ENCODE measurements around the gene PCSK4. TPM values are rescaled to one million over a fixed set of nuclear protein-coding genes. Genes with fewer than 3 reads are reported as not detected.

PCSK4 gene
- polyA plus RNA-seq, 2 of the 4 experiments (the other 2 are of a cell fraction) = 0.76 to 2.1 TPM

- TF ChIP-seq REST (IDR thresholded peaks at IDR 0.05) = no peak
- no peak for TF ChIP-seq SMC3 (IDR thresholded peaks at IDR 0.05)
- TF ChIP-seq CHD2 (IDR thresholded peaks at IDR 0.05; ENCODE audit: low read length, partially characterized antibody) = no peak
- no peak for TF ChIP-seq KDM1A (IDR thresholded peaks at IDR 0.05; ENCODE audit: low read depth)
- no peak for TF ChIP-seq HDAC2 (IDR thresholded peaks at IDR 0.05)
- TF ChIP-seq, protein P1, sequence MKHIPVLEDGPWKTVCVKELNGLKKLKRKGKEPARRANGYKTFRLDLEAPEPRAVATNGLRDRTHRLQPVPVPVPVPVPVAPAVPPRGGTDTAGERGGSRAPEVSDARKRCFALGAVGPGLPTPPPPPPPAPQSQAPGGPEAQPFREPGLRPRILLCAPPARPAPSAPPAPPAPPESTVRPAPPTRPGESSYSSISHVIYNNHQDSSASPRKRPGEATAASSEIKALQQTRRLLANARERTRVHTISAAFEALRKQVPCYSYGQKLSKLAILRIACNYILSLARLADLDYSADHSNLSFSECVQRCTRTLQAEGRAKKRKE (CRISPR knock-in tag; IDR thresholded peaks at IDR 0.05; ENCODE audit: low read depth) = no peak
- TF ChIP-seq MAFK (IDR thresholded peaks at IDR 0.05; ENCODE audit: partially characterized antibody) = no peak
- TF ChIP-seq ZNF302 (CRISPR knock-in tag; IDR thresholded peaks at IDR 0.05) = no peak
- TF ChIP-seq CBX8 (IDR thresholded peaks at IDR 0.05) = no peak
- no peak for TF ChIP-seq CEBPB (IDR thresholded peaks at IDR 0.05)
- TF ChIP-seq, protein P2, sequence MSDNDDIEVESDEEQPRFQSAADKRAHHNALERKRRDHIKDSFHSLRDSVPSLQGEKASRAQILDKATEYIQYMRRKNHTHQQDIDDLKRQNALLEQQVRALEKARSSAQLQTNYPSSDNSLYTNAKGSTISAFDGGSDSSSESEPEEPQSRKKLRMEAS (IDR thresholded peaks at IDR 0.05) = no peak
Observed at GRCh38 chr19:1495799-1496713, 5.9 kb upstream of the PCSK4 start (continued).

- ChIA-PET CTCF (interaction anchor here (2.4 kb wide), 1 partner anchor 8 kb away, joined by 7 read pairs; no protein-coding TSS in a partner anchor), POLR2A (interaction anchor here (0.6 kb wide), 1 partner anchor 35 kb away, joined by 3 read pairs; no protein-coding TSS in a partner anchor)
- peaks cover 15% of the 10 kb centered on the region; the same call in 1 of the 3 replicates for H3K4me1 ChIP-seq
- DNase-seq (ENCODE audit: low read depth in 1 of 2, low spot score in 1 of 2) (no peak), FAIRE-seq (no peak), ATAC-seq (no peak)
- no peak overlapping the region for H3K4me3 ChIP-seq
- WGBS (ENCODE audit: missing lambda C conversion rate) = 75% methylated on average over 26 of the region's 37 CpGs
- no peak for TF ChIP-seq POLR2A (IDR thresholded peaks at IDR 0.05; ENCODE audit: low read length)
- TF ChIP-seq HES2 (IDR thresholded peaks at IDR 0.05) = no peak
- no peak for TF ChIP-seq NPAS2 (CRISPR knock-in tag; IDR thresholded peaks at IDR 0.05; ENCODE audit: borderline replicate concordance)
- no peak for TF ChIP-seq RCOR1 (IDR thresholded peaks at IDR 0.05; ENCODE audit: low read depth, low read length)
- no peak for TF ChIP-seq NR3C1 (IDR thresholded peaks at IDR 0.05)
- no peak for TF ChIP-seq ZNF302 (CRISPR knock-in tag; IDR thresholded peaks at IDR 0.05)
- no peak for TF ChIP-seq HOXB5 (CRISPR knock-in tag; IDR thresholded peaks at IDR 0.05)
- no peak for TF ChIP-seq CEBPB (IDR thresholded peaks at IDR 0.05)
- TF ChIP-seq ELK1 (IDR thresholded peaks at IDR 0.05; ENCODE audit: low read depth, low read length) = no peak
- TF ChIP-seq KDM5A (IDR thresholded peaks at IDR 0.05) = no peak
- TF ChIP-seq ESRRA (IDR thresholded peaks at IDR 0.05; ENCODE audit: borderline replicate concordance, low read length) = no peak
- no peak for TF ChIP-seq EP300 (IDR thresholded peaks at IDR 0.05)
- TF ChIP-seq, protein P3, sequence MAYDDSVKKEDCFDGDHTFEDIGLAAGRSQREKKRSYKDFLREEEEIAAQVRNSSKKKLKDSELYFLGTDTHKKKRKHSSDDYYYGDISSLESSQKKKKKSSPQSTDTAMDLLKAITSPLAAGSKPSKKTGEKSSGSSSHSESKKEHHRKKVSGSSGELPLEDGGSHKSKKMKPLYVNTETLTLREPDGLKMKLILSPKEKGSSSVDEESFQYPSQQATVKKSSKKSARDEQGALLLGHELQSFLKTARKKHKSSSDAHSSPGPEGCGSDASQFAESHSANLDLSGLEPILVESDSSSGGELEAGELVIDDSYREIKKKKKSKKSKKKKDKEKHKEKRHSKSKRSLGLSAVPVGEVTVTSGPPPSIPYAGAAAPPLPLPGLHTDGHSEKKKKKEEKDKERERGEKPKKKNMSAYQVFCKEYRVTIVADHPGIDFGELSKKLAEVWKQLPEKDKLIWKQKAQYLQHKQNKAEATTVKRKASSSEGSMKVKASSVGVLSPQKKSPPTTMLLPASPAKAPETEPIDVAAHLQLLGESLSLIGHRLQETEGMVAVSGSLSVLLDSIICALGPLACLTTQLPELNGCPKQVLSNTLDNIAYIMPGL (CRISPR knock-in tag; IDR thresholded peaks at IDR 0.05; ENCODE audit: borderline replicate concordance) = no peak
- TF ChIP-seq MYC (IDR thresholded peaks at IDR 0.05; ENCODE audit: borderline replicate concordance, low read length) = no peak
- no peak for TF ChIP-seq GATA3 (IDR thresholded peaks at IDR 0.05; ENCODE audit: borderline replicate concordance)
- no peak for TF ChIP-seq JUN (IDR thresholded peaks at IDR 0.05)
- no peak for TF ChIP-seq MAZ (IDR thresholded peaks at IDR 0.05; ENCODE audit: borderline replicate concordance, low read depth, low read length)
- TF ChIP-seq CTCF (IDR thresholded peaks at IDR 0.05) = no peak
- H3K9me3 ChIP-seq = no peaks in the 10 kb centered on the region
- no peak overlapping the region for H3K27ac ChIP-seq
- H3K4me2 ChIP-seq = no peak overlapping the region
Observed at GRCh38 chr19:1495051-1495798, 5.1 kb upstream of the PCSK4 start.

All from A549 (cell line).